HCT116 (cell line): ENCODE data around the gene LRCH3. TPM values are rescaled to one million over a fixed set of nuclear protein-coding genes. Genes with fewer than 3 reads are reported as not detected.

Experiments used
- ATAC-seq: fragments of 200-7000 bp; cut with Tn5 transposase; 2 replicates; pipeline ENCODE4 v1.9.1; 2020; ENCODE audit warnings: mild to moderate bottlenecking, moderate library complexity
- BruUV-seq: library from RNA; stranded (reverse); fragments of 400-500 nt; replicated peaks from 2 replicates; lab custom pipeline; 2021; lab: Mats Ljungman, UMichigan
- CTCF ChIA-PET: fragments of 300-600 bp; sonication (Branson Sonifier 250); formaldehyde crosslinking; loops from one replicate; lab custom pipeline; 2021; ENCODE audit warnings: antibody characterized with exemption; lab: Charles Lee
- POLR2A ChIA-PET: fragments of 300-600, 350-600 bp; sonication (Branson Sonifier 250); formaldehyde crosslinking; loops from one replicate; lab custom pipeline; 2021; ENCODE audit warnings: antibody characterized with exemption; lab: Charles Lee
- RAD21 ChIA-PET, 2 experiments: fragments of 300-600 bp; sonication (Branson Sonifier 250); formaldehyde crosslinking; loops; one replicate each; lab custom pipeline; 2023; ENCODE audit warnings: low total read pairs in 2 of 2; ENCODE audit not compliant: uncharacterized antibody in 2 of 2, unreplicated experiment in 2 of 2, low non-redundant PET in 1 of 2; lab: Charles Lee
- DNase-seq: peaks from one replicate; pipeline ENCODE4 v3.0.0-alpha.2; 2010; ENCODE audit warnings: low read depth, low spot score
- H2AFZ ChIP-seq: fragments of 200-600 bp; shearing (Covaris generic), sonication (generic); 2 replicates; pipeline ENCODE4 v1.6.1; 2017; ENCODE audit warnings: low read depth, mixed run types, mixed read lengths, antibody characterized with exemption, low read length; ENCODE audit not compliant: poor library complexity, severe bottlenecking
- H3K27ac ChIP-seq: 2 replicates; pipeline ENCODE4 v1.5.1; 2012; ENCODE audit warnings: low read depth, low read length
- H3K27me3 ChIP-seq: fragments of 200-600 bp; sonication (generic); 2 replicates; pipeline ENCODE4 v1.6.1; 2016; ENCODE audit warnings: mixed run types, low read length, mixed read lengths; ENCODE audit not compliant: insufficient read depth
- H3K36me3 ChIP-seq, 2 experiments: fragments of 200-500 bp in 1 of 2; fragments of 200-600 bp in 1 of 2; sonication (Bioruptor generic) in 1 of 2; sonication (generic) in 1 of 2; 2 replicates each; pipeline versions ENCODE4 v1.5.1 to v1.6.1; 2014 to 2016; ENCODE audit warnings: low read length in 2 of 2, inconsistent platforms in 1 of 2, mixed read lengths in 1 of 2, mixed run types in 1 of 2; ENCODE audit not compliant: insufficient read depth in 2 of 2, control insufficient read depth in 1 of 2
- H3K4me1 ChIP-seq, 2 experiments: fragments of 200-600 bp in 1 of 2; sonication (generic) in 1 of 2; 2 replicates each; pipeline versions ENCODE4 v1.5.1 to v1.6.1; 2012 to 2017; ENCODE audit warnings: low read length in 2 of 2, inconsistent platforms in 1 of 2, mild to moderate bottlenecking in 1 of 2, mixed read lengths in 1 of 2, mixed run types in 1 of 2, moderate library complexity in 1 of 2; ENCODE audit not compliant: insufficient read depth in 2 of 2, control insufficient read depth in 1 of 2
- H3K4me2 ChIP-seq: fragments of 200-600 bp; sonication (generic); 2 replicates; pipeline ENCODE4 v1.6.1; 2017; ENCODE audit warnings: mixed run types, low read length, mixed read lengths
- H3K4me3 ChIP-seq, 2 experiments: fragments of 200-600 bp in 1 of 2; sonication (generic) in 1 of 2; replicated peaks in 1 of 2; 2 replicates each; pipeline ENCODE4 v1.5.1; 2011 to 2016; ENCODE audit warnings: low read length in 2 of 2, control low read depth in 1 of 2, low read depth in 1 of 2, mild to moderate bottlenecking in 1 of 2, mixed read lengths in 1 of 2, mixed run types in 1 of 2
- H3K79me2 ChIP-seq: fragments of 200-600 bp; sonication (generic); 2 replicates; pipeline ENCODE4 v1.6.1; 2017; ENCODE audit warnings: mild to moderate bottlenecking, mixed run types, low read length, moderate library complexity, mixed read lengths; ENCODE audit not compliant: insufficient read depth
- H3K9ac ChIP-seq: fragments of 200-600 bp; sonication (generic); 2 replicates; pipeline ENCODE4 v1.6.1; 2016; ENCODE audit warnings: low read length, mixed read lengths
- H3K9me2 ChIP-seq: fragments of 200-600 bp; sonication (generic), shearing (Covaris generic); 2 replicates; pipeline ENCODE4 v1.6.1; 2017; ENCODE audit warnings: mixed run types, mild to moderate bottlenecking, moderate library complexity; ENCODE audit not compliant: insufficient read depth
- H3K9me3 ChIP-seq, 2 experiments: fragments of 200-500 bp in 1 of 2; fragments of 200-600 bp in 1 of 2; sonication (Bioruptor generic) in 1 of 2; sonication (generic) in 1 of 2; 2 replicates each; pipeline ENCODE4 v1.6.1; 2014 to 2017; ENCODE audit warnings: low read length in 2 of 2, mixed read lengths in 2 of 2, inconsistent platforms in 1 of 2, low read depth in 1 of 2, mild to moderate bottlenecking in 1 of 2, mixed run types in 1 of 2, moderate library complexity in 1 of 2; ENCODE audit not compliant: control insufficient read depth in 1 of 2, insufficient read depth in 1 of 2
- H4K20me1 ChIP-seq: fragments of 200-600 bp; sonication (generic), shearing (Covaris generic); 2 replicates; pipeline ENCODE4 v1.6.1; 2017; ENCODE audit warnings: mixed run types, mild to moderate bottlenecking, moderate library complexity; ENCODE audit not compliant: insufficient read depth
- CTCF ChIP-seq, 3 experiments: fragments of 200-600 bp in 1 of 3; sonication (generic) in 1 of 3; IDR thresholded peaks in 2 of 3; conservative IDR thresholded peaks in 1 of 3; 2 replicates each; pipeline ENCODE4 v1.5.1; 2012 to 2017; ENCODE audit warnings: low read depth in 2 of 3, low read length in 2 of 3, antibody characterized with exemption in 1 of 3, borderline replicate concordance in 1 of 3, control low read depth in 1 of 3, mild to moderate bottlenecking in 1 of 3, mixed read lengths in 1 of 3, mixed run types in 1 of 3, moderate library complexity in 1 of 3; ENCODE audit not compliant: insufficient read depth in 1 of 3
- RAD21 ChIP-seq: IDR thresholded peaks from 2 replicates; pipeline ENCODE4 v1.6.1; 2012; ENCODE audit warnings: low read depth, mild to moderate bottlenecking
- ZBTB33 ChIP-seq: IDR thresholded peaks from 2 replicates; pipeline ENCODE4 v1.6.1; 2011; ENCODE audit warnings: mild to moderate bottlenecking, low read length, moderate library complexity; ENCODE audit not compliant: insufficient replicate concordance; ENCODE audit errors: extremely low read depth
- intact Hi-C: fragments of 100-400 bp; cut with micrococcal nuclease; formaldehyde crosslinking; loops from 2 replicates; pipeline ENCODE4 v1.10.0; 2022
- total RNA-seq: library from RNA; stranded (reverse); gene quantifications from one replicate; pipeline ENCODE4 v1.2.1, GENCODE V29; 2021; ENCODE audit not compliant: unreplicated experiment

LRCH3 gene
- total RNA-seq, 1 experiment from 2014 or later, result 38.1 TPM

- Histone ChIP-seq H3K4me2 (no peak overlapping the region), H3K27ac (no peak overlapping the region), H3K9me3 (no peaks in the 10 kb centered on the region), H3K4me1 (no peaks in the 10 kb centered on the region), H3K27me3 (no peaks in the 10 kb centered on the region), H3K79me2 (peaks cover 56% of the 10 kb centered on the region), H3K4me3 (no peak overlapping the region), H3K9ac (no peak overlapping the region), H2AFZ (no peak overlapping the region), H3K9me2 (no peaks in the 10 kb centered on the region), H4K20me1 (no peaks in the 10 kb centered on the region), H3K36me3 (no peaks in the 10 kb centered on the region)
- ChIA-PET RAD21 (no interaction called here), POLR2A (no interaction called here), CTCF (interaction anchor here (1.0 to 1.8 kb wide), 3 partner anchors 13 to 203 kb away, joined by 3 to 4 read pairs (median 3); no protein-coding TSS in a partner anchor)
- no TSS peak for BruUV-seq
- ATAC-seq (peak; percentile 71), DNase-seq (no peak)
- intact Hi-C loops, result no loop called here
- no peak for TF ChIP-seq ZBTB33
- peak; percentile 43 to 56 (median 50); a peak in 5 of 6 replicates for TF ChIP-seq CTCF (IDR thresholded peaks at IDR 0.05 in 2 of 3, conservative IDR thresholded peaks at IDR 0.05 in 1 of 3; ENCODE audit: borderline replicate concordance in 1 of 3, insufficient read depth in 1 of 3, low read depth in 2 of 3, low read length in 2 of 3)
- TF ChIP-seq RAD21, result peak; percentile 51
These were observed 11.1 kb downstream of the LRCH3 start for GRCh38 chr3:197801891-197802778.
